ENCODE measurements around the gene TTC39A.

Gene TTC39A

GRCh38 chr1:51330331-51331201 is at the start of gene TTC39A:
TTC39A (minus strand) TSS chr1:51330562; CDS start chr1:51330477, 85 bp downstream.
- no peak for DNase-seq (ENCODE audit: low read depth in 2 of 2, low spot score in 1 of 2)

GRCh38 chr1:51378871-51379270 is 48.5 kb upstream of the TTC39A start:
- DNase-seq (ENCODE audit: low read depth in 2 of 2, low spot score in 1 of 2): no peak

DNA sequence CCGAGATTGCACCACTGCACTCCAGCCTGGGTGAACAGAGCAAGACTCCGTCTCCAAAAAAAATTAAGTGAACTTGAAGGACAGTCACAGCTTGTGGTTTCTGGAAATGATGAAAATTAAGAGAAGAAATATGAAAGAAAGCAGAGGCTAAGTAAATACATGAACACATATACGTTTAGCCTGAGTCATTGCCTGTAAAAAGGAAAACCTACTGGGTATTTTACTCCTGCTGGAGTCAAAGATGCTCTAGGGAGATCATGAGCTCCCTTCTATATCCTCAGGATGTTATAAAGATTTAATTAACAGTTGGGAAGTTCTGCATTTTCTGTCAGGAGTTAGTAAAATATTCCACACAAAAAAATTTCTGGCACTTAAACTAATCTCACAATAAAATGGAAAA is 43.5 kb upstream of the TTC39A start:
- no peak for DNase-seq (ENCODE audit: low read depth in 2 of 2, low spot score in 1 of 2)

DNA sequence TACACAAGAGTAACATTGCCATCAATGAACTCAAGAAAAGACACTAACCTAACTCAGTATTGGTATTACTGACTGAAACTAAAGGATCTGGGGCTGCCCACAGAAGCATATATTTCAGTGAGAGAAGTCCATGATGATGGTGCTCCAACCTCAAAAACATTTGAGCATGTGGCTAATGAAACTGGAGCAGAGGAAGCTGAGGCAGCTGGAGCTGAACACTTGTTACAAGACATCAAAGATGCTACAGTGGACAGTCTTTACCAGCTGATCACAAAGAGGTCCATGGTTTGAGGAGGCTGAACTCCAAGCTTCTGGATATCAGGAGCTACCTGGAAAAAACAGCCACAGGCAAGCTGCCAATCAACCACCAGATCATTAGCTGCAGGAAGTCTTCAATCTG is 42.2 kb upstream of the TTC39A start:
- DNase-seq (ENCODE audit: low read depth in 2 of 2, low spot score in 1 of 2): no peak

DNA sequence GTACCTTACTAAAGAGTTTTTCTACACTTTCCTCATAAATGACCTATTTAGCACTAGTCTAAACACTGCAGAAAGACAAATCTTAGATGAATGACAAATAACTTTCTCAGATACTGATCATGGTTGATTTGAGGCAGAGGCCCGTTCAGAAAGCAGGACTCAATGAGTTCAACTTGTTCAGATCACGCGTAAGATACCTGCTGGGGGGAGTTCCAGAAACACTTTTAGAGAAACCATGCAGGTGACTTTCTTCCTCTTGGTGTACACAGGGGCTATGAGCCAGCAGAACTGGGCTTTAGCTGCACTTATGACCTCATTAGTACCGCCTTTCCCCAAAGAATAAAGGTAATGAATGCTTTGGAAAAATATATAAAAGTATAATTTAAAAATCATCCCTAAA is 38.8 kb upstream of the TTC39A start:
- DNase-seq (ENCODE audit: low read depth in 2 of 2, low spot score in 1 of 2): no peak

DNA sequence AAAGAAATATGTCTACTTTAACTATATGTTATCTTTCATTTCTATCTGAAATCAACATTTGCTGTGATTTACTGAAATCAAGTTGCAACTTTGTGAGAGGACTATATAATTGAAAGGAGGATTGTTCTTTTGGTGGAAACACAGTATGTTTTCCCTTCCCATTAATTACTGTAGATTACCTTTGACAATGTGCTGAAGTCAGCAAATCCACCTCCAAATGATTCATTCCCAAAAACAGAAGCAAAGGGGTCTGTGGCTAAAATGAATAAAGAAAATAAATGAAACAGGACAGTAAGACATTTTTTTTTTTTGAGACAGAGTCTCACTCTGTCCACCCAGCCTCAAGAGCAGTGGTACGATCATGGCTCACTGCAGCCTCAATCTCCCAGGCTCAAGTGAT is 35.4 kb upstream of the TTC39A start:
- no peak for DNase-seq (ENCODE audit: low read depth in 2 of 2, low spot score in 1 of 2)

GRCh38 chr1:51359879-51360278 is 29.5 kb upstream of the TTC39A start:
- no peak for DNase-seq (ENCODE audit: low read depth in 2 of 2, low spot score in 1 of 2)

DNA sequence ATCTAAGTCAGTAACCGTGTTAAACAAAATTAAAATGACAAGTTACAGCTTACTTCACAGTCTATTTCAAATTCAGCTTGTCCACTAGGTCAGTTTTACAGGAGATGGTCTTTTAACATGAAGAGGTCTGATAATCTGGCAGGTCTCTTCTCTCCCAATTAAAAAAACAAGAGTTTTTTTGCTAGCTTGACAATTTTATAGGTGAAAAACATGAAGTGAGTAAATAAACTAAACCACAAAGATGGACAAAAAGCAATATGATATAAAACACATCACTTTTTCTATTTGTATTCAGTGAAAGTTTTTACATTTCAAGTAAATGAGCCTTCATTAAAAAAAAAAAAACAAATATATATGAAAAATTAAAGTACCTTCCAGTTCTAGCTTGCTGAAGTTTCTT is 25.0 kb upstream of the TTC39A start:
- no peak for DNase-seq (ENCODE audit: low read depth in 2 of 2, low spot score in 1 of 2)

DNA sequence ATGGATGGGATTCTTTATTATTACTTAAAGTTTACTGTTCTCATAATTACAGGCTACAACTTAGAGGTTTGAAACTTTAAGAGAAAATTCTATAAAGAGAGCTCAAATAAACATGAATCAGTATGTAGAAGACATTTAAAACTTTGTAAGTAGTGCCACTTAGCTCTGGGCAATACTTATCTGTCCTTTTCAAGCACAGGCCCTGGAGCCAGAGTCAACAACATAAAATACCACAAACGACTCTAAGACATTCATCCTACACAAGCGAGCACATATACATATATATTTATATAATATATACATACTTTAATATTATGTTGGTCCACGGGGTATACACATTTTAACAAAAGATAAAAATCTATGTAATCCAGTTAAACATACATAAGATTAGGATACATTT is 24.1 kb upstream of the TTC39A start:
- DNase-seq (ENCODE audit: low read depth in 2 of 2, low spot score in 1 of 2): no peak

GRCh38 chr1:51351907-51352306 is 21.5 kb upstream of the TTC39A start:
- no peak for DNase-seq (ENCODE audit: low read depth in 2 of 2, low spot score in 1 of 2)

- no peak for DNase-seq (ENCODE audit: low read depth in 2 of 2, low spot score in 1 of 2)
These were observed 19.5 kb upstream of the TTC39A start for GRCh38 chr1:51349862-51350261.

DNA sequence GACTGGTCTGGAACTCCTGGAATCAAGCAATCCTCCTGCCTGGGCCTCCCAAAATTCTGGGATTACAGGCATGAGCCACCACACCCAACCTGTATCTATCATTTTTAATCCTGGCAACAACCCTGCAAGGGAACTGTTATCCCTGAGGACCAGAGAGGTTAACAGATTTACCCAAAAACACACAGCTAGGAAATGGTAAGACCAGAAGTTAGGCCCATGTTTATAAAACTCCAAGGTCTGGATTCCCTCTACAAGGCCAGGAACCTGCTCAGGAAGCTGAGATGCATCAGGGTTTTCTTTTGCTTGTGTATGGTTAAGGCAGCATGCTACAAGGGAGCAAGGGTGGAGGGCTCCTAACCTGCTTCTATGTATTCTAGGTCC is 17.8 kb upstream of the TTC39A start:
- DNase-seq (ENCODE audit: low read depth in 2 of 2, low spot score in 1 of 2): no peak

DNA sequence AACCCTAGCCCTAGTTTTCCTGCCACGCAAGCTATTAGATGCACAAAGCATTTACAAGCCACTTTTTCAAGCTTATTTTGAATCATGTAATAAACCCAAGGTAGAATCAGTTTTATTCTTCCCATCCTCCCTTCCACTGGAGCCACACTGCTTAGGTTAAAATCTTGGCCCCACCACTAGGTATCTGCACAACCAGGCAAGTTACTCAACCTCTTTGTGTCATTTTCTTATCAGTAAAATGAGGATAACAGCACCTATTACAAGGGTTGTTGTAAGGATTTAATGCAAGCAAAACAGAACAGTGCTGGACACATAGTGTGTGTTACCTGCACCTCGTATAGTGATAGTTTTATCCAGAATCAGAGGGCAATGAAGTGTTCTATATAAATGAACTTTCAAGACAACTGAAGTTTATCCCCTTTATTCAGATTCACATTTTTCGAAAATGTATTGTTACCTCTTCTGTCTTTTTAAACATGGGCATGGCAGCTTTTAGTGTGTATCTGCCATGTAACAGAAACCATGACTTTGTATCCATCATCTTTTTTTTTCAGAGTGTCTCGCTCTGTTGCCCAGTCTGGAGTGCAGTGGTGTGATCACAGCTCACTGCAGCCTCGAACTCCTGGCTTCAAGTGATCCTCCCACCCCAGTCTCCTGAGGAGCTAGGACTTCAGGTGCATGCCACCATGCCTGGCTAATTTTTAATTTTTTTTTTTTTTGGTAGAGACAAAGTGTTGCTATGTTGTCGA is 17.2 kb upstream of the TTC39A start:
- DNase-seq (ENCODE audit: low read depth in 2 of 2, low spot score in 1 of 2): no peak

- no peak for DNase-seq (ENCODE audit: low read depth in 2 of 2, low spot score in 1 of 2)
These were observed 16.0 kb upstream of the TTC39A start for GRCh38 chr1:51346086-51346942.

GRCh38 chr1:51345300-51345687 is 14.9 kb upstream of the TTC39A start:
- DNase-seq (ENCODE audit: low read depth in 2 of 2, low spot score in 1 of 2): no peak

GRCh38 chr1:51344602-51345299 is 14.4 kb upstream of the TTC39A start:
- no peak for DNase-seq (ENCODE audit: low read depth in 2 of 2, low spot score in 1 of 2)

DNA sequence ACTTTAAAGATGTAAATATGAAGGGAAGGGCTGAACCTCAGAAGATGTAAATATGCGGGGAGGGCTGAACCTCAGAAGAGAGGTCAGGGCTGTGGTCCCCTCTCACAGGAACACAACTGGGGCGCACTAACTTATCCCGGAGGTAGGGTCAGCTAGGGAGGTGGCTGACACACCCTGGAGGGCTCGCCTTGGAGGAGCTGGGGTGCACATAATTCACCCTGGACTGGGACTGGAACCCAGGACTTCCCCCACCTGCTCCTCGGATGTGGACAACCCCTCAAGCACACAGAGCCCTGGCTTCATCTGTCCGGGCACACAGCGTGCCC is 13.9 kb upstream of the TTC39A start:
- DNase-seq (ENCODE audit: low read depth in 2 of 2, low spot score in 1 of 2): no peak

DNA sequence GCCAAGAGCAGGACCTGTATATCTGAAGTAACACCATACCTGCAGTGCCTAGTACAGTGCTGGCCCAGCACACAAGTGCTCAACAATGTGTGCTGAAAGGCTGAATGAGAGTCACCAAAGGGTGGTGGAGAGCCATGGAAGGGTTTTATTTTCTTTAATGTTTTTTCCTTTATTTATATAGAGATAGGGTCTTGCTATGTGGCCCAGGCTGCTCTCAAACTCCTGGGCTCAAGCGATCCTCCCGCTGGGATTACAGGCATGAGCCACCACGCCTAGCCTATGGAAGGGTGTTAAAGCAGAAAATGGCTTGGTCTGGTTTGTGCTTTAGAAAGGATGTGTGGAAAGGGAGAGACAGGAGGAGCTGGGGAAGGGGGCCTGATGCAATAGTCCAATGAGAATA is 13.3 kb upstream of the TTC39A start:
- no peak for DNase-seq (ENCODE audit: low read depth in 2 of 2, low spot score in 1 of 2)

DNA sequence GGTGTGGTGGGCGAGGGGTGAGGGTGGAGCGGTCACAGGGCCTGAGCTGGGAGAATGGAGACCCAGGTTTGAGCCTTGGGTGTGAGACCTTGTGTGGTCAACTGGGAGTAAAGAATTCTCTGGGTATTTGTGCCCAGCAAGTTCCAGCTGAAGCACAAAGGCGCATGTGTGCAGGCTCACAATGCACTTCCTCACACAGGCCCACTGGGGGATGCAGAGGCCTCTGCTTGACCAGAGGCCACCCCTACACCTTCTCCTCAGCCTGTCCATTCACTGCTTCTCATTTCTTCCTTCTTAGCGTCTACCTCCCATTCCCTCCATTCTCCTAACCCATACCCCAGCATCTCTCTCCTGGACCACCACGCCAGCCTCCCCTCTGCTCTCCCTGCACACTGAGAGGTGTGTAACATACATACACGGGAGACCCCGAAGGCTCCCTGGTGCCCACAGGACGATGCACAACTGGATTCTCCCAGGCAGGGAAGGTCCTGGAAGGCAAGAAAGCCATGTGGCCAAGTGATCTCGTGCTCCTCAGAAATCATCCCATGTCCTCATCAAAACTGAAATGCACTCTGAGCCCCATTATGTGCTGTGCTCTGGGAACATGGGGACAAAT is 12.3 kb upstream of the TTC39A start:
- no peak for DNase-seq (ENCODE audit: low read depth in 2 of 2, low spot score in 1 of 2)

GRCh38 chr1:51341876-51342496 is 11.6 kb upstream of the TTC39A start:
- no peak for DNase-seq (ENCODE audit: low read depth in 2 of 2, low spot score in 1 of 2)
